Stimulated activated CD8-positive, alpha-beta memory T cell treated with anti-CD3 and anti-CD28 coated beads, Interleukin-12 subunit alpha, Interleukin-12 subunit beta, amount 100 ng/mL, for 24 hours (primary cell): ENCODE measurements around the gene SPTBN5.

Experiments used
- DNase-seq: peaks from one replicate; pipeline ENCODE4 v3.0.0-alpha.2; 2020; ENCODE audit errors: extremely low read depth

Gene SPTBN5

DNA sequence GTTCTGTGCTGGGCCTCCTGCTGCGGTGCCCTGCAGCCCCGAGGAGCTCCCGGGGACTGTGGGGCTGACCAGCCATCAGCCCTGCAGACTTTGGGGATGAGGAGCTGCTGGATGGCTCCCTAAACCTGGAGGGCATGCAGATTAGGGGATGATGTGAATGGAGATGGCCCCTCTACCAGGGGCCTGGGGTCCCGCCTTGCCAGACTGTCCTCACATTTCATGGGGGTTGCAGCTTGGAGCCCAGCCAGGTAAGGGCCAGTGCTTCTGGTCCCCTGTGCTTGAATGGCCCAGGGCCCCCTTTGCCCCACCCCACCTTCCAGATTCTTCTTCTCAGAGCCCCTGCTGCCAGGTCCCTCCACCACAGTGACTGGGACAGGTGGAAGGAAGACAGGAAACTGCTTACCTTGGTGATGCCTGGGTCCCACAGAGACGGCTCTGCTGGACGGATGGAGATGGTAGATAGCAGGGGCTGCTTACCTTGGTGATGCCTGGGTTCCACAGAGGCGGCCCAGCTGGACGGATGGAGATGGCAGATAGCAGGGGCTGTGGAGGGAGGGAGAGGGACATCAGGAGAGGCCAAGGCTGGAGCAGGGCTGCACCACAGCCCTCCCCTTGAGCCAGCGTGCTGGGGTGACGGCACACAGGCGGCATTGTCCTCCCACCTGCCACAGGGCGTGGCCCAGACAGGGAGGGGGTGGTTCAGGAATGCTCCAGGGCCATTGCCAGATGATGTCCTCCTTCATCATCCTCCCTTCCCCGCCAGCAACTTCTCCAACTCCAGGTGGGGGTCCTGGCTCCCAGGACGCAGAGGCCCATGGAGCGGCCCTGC is at the start of gene SPTBN5:
Gene SPTBN5 (minus strand): TSS at position 632 of the 829 bp plus-strand sequence. CDS start 556 bp downstream, at position 76.
- no peak for DNase-seq

DNA sequence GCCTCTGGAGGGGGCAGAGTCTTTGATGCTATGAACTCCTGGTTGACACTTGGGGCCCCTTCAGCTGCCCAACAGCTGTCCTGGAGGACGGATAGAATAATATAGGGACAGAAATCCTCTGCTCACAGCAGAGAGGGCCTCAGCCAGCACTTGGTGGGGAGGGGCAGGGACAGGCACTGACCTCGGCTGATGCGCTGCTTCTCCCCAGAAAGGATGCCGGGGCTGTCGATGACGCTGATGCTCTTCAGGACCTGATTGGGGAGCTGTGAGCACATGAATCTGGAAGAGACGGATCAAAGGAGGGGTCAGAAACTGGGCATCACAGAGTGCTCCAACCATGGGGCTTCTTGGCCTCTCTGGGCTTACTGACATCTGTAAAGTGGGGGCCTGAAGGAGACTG is 49.0 kb upstream of the SPTBN5 start:
- DNase-seq = no peak

DNA sequence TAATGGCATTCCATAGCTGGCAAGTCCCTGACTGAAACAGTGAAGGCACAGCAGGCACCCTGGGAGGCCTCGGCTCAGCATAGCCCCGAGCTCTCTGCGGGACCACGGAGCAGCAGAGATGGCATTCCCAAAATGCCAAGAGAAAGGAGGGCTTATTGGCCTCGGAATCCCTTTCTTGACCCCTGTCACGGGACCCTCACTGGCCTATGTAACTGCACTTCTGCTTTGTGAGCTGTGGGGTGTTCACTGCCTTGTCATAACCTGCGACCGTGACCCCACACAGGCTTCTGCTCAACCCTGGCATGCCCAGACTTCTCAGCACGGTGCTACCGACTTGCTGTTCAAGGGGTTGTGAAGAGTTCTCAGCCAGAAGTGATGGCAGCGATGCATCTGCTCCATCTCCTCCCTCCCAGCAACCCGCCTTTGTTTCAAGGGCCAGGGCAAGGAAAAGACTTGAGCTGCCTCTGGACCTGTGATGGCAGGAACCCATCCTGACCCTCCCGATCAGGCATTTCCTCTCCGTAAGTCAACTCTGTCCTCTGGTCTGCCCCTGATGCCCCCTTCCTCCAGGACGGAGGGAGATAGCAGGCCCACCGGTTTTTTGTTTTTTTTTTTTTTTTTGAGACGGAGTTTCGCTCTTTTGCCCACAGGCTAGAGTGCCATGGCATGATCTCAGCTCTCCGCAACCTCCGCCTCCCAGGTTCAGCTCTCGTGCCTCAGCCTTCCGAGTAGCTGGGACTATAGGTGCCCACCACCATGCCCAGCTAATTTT is 48.0 kb upstream of the SPTBN5 start:
- DNase-seq = no peak

DNA sequence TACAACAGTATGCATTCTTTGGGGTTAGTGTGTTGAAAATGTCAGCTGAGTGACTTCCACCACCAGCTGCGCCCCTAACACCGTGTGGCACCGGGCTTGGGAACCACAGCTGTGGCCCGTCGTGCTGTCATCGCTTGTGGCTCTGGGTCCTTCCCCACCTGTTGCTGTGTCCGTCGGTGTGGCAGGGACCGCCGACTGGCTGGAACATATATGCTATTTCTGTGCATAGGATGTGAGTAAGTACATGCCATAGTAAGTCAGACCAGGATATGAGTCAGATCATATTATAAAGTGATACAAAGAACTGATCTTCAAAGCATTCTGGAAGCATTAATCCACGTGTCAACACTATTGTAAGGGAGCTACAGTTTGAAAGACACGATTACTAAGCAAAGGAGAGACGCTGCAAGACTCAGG is 46.6 kb upstream of the SPTBN5 start:
- no peak for DNase-seq

DNA sequence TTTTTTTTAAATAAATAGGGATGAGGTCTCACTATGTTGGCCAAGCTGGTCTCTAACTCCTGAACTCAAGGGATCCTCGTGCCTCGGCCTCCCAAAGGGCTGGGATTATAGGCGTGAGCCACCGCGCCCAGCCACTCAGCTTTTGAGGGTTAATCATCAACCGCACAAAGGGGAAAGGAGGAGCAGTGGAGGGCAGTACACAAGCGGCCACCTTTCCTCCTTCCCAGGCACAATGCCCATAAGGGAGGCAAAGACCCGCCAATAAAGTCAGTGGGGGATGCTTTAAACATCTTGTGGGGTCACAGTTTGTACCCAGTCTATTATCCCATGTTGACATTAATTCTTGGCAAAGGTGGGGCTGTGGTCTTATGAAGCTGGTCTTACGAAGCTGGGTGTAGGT is 46.1 kb upstream of the SPTBN5 start:
- DNase-seq = no peak

DNA sequence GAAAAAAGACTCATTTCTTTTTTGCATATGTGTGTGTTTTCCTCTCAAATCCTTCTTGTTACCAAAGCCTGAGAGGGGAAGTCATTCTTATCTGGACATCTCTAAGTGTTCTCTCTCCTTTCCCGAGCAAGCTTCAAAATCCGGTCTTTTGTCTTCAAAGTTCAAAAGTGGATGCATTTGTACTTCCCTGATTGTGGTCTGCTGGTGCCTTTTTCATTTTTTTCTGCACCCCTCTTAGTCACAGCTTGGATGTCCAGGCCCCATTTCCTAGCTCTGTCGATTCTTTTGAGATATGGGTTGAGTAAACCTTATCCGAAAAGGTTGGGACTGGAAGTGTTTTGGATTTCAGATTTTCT is 43.7 kb upstream of the SPTBN5 start:
- DNase-seq = no peak

DNA sequence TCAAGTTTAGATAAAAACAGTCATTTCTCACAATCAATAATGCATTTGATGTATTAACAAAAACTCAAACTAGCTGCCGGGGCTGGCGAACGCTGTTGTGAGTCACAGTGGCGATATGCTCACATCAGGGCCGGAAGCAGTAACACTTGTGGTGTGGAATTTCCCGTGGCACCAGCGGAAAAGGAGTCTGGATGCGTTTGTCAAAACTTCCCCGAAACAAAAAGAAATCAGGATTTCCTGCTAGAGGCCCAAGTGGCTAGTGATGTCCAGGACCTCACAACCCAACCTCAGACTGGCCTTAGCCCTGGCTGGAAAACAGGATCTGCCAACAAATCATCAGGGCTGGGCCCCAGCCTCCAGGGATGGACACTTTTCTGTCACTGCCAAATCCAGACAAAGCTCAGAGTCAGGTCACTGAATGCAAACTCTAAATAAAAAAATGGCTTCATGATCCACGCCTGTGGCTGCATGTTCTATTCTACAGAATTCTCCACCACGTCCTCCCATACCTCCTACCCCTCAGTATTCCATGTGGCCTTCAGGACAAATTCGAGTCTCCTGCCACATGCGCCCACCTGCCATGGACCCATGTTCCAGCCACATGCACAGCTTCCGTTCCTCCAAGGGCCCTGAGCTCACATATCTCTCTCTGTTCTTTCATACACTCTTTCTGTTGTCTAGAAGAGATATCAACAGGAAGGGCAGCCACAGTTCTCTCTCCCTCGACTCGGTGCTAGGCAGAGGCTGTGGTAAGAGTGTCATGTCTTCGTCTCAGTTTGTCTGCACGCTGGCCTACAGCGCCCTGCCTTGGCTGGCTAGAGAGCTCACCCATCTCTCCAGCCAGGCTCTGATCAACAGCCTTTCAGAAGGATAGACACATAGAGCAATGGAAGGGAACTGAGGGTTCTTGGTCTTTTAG is 43.1 kb upstream of the SPTBN5 start:
- peak; percentile 39 for DNase-seq

DNA sequence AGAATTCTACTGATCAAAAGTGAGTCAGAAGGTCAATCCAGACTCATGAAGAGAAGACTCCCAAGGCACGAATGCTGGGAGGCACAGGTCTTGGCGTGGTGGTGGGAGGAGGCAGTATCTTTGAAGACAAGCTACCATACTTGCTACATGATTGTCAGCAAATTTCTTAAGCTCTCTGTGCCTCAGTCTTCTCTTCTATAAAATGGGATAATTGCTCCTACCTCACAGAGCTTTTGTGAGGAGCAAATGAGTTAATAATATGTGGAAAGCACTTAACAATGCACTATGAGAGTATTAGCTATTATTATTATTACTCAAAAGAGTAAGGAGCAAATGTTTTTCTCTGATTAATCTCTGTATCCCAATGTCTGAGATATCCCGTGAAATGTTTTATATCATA is 42.3 kb upstream of the SPTBN5 start:
- DNase-seq = no peak

DNA sequence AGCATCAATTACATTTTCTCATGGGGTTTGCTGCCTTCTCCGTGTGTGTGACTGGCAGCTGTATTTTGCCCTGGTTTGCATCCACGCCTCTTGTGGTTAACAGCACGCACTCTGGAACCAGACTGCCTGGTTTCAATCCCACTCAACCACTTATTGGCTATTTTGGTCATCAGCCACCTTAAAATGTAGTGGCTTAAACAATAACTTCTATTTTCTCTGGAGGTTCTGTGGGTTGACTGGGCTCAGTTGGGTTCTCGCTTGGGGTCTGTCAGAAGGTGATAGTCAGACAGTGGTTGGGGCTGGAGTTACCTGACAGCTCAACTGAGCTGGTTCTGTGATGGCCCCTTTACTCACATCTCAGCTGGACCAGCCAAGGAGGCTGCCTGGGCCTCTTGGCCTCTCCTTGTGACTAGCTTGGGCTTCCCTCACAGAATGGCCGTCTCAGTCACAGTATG is 41.7 kb upstream of the SPTBN5 start:
- DNase-seq = no peak

DNA sequence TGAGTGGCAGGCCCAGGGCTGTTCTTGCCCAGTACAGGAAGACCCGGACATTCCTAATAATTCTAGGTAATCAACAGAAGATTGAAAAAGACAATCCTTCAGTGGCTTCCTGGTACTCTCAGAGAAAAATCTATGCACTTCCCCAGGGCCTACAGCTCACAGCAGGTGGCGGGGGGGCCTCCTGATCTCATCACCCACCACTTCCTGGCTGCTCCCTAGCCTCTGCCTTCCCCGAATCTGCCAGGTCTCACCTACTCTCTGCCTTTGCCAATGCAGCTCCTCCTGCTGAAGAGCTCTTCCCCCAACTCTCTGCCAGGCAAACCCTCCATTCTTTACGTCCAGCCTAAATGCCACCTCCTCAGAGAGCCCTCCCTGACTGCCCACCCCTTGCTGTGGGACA is 41.0 kb upstream of the SPTBN5 start:
- DNase-seq = peak; percentile 25

DNA sequence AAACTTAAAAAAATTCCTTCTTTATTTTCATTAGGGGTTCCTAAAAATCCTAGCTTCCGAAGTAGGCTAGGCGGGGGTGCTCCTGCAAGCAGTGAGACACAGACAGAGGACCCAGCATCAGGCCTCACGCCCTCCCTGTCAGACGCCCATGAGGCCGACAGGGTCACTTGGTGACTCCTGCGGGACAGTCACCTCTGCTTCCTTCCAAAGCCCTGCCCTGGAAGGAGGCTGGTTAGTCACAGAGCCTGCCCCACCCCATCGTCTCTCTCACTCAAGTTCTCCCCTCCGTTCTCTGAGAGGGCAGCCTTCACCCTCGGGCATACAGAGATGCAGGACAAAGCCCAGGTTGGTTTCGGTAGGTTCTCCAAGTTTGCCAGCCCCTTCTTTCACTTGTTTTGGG is 39.9 kb upstream of the SPTBN5 start:
- DNase-seq = no peak

DNA sequence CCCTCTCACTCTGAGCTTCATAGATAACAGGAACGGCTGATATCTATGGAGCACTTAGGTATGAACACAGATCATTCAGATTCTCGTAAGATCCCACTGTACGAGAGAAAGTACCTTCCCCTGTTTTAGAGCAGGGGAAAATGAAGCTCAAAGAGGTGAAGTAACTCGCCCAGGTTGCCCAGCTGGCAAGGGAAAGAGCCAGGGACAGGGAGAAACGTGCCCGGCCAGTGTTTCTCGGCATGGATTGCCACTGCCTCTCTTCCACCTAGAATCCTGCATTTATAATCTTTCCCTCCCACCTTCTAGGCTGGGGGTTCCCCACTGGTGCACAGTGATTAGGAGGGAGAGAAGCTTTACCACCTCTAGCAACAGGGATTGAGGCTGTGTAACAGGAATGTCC is 39.5 kb upstream of the SPTBN5 start:
- DNase-seq = no peak

DNA sequence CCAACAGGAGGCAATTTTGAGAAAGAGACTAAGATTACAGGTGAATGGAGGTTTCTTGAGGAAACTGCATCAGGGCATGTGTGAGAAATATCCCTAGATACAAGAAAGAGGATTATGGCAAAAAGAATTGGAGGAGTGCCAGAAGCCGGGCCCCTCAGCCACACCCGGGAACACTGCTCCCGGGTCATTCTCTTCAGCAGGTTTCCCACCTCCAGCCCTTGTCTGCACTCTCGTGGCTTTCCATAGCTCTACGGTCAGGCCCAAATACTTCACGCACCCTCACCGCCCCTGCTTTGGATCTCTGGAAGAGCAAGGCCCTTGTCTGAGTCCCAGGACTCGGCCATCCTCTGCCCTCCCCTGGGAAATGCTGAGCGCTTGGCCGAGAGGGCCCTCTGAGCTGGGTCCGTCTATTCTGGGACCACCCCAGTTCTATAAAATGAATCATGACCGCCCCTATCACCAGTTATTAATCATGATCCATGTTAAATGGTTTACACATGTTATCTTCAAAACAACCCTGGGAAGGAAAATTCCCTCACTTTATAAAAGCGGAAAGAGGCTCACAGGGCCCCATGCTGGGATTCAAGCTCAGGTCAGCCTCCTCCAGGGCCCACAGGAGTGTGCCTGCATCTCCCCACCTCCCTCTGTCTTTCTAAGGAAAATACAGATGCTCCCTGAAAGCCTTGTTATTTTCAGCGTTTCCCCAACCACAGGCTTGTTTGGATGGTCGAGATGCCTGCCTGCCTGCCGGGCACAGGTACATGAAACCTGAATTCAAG is 38.8 kb upstream of the SPTBN5 start:
- DNase-seq = no peak

DNA sequence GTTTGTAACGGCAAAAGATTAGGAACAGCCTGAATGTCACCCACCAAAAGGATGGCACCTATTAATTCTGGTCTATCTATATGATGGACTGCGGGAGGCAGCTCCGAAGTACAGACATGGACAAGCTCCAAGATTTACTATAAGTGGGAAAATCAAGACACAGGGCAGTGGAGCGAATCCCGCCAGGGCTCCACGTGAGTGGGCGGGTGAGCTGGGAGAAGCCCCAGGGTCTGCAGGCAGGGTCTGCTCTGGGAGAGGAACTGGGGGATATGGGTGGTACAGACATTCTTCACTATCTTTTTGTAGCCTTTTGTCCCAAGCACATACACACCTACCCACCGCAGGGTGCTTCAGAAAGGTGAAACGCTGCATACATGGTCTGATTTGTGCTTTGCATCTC is 38.2 kb upstream of the SPTBN5 start:
- no peak for DNase-seq

DNA sequence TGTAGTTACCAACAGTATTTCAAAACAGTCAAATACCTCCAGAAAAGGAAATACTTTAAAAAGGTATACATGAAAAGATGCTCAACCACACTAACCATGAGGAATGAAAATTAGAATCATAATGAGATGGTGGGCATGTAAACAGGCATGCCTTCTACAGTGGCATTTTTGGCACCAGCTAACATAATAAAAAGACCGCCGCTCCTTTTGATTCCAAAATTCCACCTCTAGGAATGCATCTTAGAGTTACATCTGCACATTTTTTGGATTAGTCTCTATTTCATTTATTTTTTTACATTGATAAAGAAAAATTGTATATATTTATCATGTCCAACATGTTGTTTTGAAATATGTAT is 37.0 kb upstream of the SPTBN5 start:
- no peak for DNase-seq

DNA sequence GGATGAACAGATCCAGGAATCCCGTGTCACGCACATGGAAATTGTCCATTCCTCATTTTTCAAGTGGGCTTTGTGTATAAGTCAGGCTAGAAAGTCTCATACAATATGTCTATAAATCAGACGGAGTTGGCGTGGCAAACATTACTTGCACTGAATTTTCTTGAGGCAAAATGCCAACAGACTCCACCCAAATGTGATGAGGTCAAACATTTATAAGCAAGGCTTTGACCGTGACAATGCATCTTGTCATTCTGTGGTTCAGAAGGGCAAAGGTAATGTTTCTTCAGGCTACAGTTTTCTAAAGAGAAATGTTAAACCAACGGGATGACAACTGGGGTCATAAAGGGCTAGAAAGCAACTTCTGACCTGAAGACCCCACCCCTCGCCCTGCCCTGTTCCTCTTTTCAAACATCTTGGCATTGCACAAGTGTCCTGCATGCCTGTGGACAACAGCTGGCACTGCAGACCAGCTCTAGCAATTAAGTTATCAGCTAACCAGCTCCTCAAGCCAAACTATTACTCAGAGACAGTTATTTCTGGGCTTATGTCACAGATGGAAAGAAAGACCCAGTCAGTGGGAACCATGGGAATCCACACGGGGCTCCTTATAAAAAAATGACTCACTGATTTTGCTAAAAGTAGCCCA is 36.5 kb upstream of the SPTBN5 start:
- DNase-seq = no peak

DNA sequence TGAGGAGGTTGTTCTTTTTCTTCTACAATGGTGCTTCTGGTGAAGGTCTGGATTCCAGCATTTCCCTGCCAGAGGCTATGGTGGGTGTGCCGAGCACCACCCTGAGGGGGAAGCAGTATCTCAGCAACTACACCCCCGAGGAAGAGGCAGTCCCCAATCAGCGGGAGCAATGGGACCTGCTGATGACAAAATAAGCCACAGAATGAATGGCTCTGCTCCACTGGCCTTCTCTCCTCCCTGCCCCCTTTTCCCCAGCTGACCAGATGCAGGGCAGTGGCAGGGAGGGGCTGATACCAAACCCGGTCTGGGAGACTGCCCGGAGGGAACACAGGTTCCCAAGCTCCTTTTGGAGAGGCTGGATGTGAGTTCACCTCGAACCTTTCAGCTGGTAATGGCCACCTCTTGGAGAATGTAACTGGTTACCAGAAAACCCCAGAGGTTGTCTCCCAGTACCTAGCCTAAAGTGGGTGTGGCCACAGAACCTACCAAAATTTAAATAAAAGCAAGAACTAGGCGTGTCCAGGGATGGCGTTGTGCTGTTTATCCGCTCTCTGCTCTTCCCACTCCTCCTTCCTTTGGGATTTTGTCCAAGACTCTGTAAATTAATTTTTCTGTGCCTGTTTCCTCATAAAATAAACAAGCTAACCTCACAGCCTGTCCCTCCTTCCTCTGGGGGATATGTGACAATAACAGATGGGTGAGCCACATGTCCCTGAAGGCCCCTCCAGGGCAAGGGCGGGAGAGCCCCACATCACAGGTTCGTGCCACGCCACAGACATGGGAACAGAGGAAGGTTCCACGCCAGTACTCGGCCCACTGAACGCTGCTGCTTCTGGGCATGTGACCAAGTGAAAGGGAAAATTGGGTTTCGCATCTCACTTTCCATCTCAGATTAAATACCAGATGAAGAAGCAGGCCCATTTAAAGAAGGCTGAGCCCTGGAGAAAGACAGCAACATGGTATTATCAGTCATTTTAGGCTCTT is 35.1 kb upstream of the SPTBN5 start:
- DNase-seq = no peak

DNA sequence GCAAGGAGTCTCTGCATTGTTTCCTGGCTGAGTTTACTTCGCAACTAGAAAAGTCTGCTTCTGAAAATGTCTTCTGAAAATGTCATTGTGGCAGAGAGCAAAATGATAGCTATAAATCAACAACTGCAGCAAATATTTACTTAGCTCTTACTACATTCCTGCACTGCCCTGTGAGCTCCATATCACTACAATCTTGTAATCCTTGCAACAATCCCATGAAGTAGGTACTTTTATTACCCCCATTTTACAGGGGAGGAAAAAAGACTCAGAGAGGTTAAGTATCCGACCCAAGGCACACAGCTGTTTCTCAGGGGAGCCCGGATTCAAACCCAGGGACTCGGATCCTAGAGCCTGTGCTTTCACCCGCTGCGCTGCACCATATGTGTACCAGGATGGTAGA is 34.2 kb upstream of the SPTBN5 start:
- DNase-seq = no peak

DNA sequence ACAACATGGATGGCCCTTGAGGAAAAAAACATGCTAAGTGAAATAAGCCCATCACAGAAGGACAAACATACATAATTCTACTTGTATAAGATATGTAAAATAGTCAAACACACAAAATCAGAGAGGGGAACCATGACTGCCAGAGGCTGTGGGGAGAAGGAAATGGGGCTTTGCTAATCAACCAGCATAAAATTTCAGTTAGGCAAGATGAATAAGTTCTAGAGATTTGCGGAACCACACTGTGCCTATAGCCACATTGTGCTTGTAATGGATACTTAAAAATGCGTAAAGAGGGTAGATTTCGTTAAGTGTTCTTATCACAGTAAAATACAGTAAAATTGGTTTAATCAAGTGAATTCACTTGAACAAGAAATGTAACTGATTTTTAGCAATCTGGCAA is 33.7 kb upstream of the SPTBN5 start:
- DNase-seq = no peak
